Upper lobe of right lung (tissue), 1 donor: ENCODE results near the gene APMAP. TPM values are rescaled to one million over a fixed set of nuclear protein-coding genes. Genes with fewer than 3 reads are reported as not detected.

Source experiments
- ATAC-seq: fragments of 200-7000 bp; cut with Tn5 transposase; one replicate; pipeline ENCODE4 v1.9.1; 2020; ENCODE audit warnings: mild to moderate bottlenecking, moderate library complexity
- DNase-seq: peaks from one replicate; pipeline ENCODE4 v3.0.0-alpha.2; 2020
- H3K27ac ChIP-seq: fragments of 200-600 bp; one replicate; pipeline ENCODE4 v1.8.0; 2022
- H3K27me3 ChIP-seq: fragments of 200-600 bp; one replicate; pipeline ENCODE4 v1.8.0; 2022; ENCODE audit warnings: mild to moderate bottlenecking
- H3K36me3 ChIP-seq: fragments of 200-600 bp; one replicate; pipeline ENCODE4 v1.8.0; 2022
- H3K4me1 ChIP-seq: fragments of 200-600 bp; one replicate; pipeline ENCODE4 v1.8.0; 2022
- H3K4me3 ChIP-seq: fragments of 200-600 bp; one replicate; pipeline ENCODE4 v1.8.0; 2022; ENCODE audit warnings: mild to moderate bottlenecking
- H3K9me3 ChIP-seq: fragments of 200-600 bp; one replicate; pipeline ENCODE4 v1.8.0; 2022
- CTCF ChIP-seq: fragments of 200-600 bp; IDR thresholded peaks from one replicate; pipeline ENCODE4 v1.8.0; 2022; ENCODE audit warnings: antibody characterized with exemption
- intact Hi-C: fragments of 100-400 bp; cut with DNase I; formaldehyde crosslinking; loops from one replicate; pipeline ENCODE4 v1.11.0; 2022
- total RNA-seq: library from RNA; stranded (reverse); fragmentation: NEBNext Ultra II Directional; extraction: Animal tissue kit (Norgen Biotek cat#: 25700); gene quantifications from one replicate; pipeline ENCODE4 v1.2.1, GENCODE V29; 2021
- donor health status: DM: no; HTN: yes; CAD: no; lungs with severe emphysema.

APMAP gene
- total RNA-seq, 1 donor from 2014 or later: 73.5 TPM

GRCh38 chr20:25022680-25023079 is 30.1 kb upstream of the APMAP start:
- Histone ChIP-seq H3K27ac (no peak overlapping the region), H3K27me3 (no peaks in the 10 kb centered on the region), H3K4me1 (peaks cover 11% of the 10 kb centered on the region), H3K4me3 (no peak overlapping the region), H3K36me3 (peaks cover 20% of the 10 kb centered on the region), H3K9me3 (no peaks in the 10 kb centered on the region)
- DNase-seq (peak; percentile 89), ATAC-seq (peak; percentile 80)
- intact Hi-C loops: no loop called here
- no peak for TF ChIP-seq CTCF

- no peak overlapping the region for H3K27ac ChIP-seq
- no peak overlapping the region for H3K4me3 ChIP-seq
- ATAC-seq (no peak), DNase-seq (peak; percentile 38)
- peaks cover 14% of the 10 kb centered on the region for H3K4me1 ChIP-seq
- TF ChIP-seq CTCF: no peak
- H3K27me3 ChIP-seq: no peaks in the 10 kb centered on the region
- H3K9me3 ChIP-seq: no peaks in the 10 kb centered on the region
- H3K36me3 ChIP-seq: peaks cover 22% of the 10 kb centered on the region
- intact Hi-C loops: no loop called here
Measured at GRCh38 chr20:25021336-25021735, 28.8 kb upstream of the APMAP start.

- Histone ChIP-seq H3K9me3 (no peaks in the 10 kb centered on the region), H3K27me3 (no peaks in the 10 kb centered on the region), H3K27ac (no peak overlapping the region), H3K4me3 (no peak overlapping the region), H3K4me1 (peaks cover 14% of the 10 kb centered on the region), H3K36me3 (peaks cover 26% of the 10 kb centered on the region)
- ATAC-seq: no peak
- peak; percentile 60 for DNase-seq
- no peak for TF ChIP-seq CTCF
- intact Hi-C loops: no loop called here
Measured at GRCh38 chr20:25020901-25021301, 28.4 kb upstream of the APMAP start.

GRCh38 chr20:25020345-25020744 is 27.8 kb upstream of the APMAP start:
- Histone ChIP-seq H3K27ac (no peak overlapping the region), H3K4me3 (no peak overlapping the region), H3K36me3 (peaks cover 30% of the 10 kb centered on the region), H3K9me3 (no peaks in the 10 kb centered on the region), H3K27me3 (no peaks in the 10 kb centered on the region), H3K4me1 (peaks cover 14% of the 10 kb centered on the region)
- intact Hi-C loops: no loop called here
- peak; percentile 29 for DNase-seq
- no peak for ATAC-seq
- TF ChIP-seq CTCF: no peak

GRCh38 chr20:25019381-25020155 is 27.0 kb upstream of the APMAP start:
- H3K4me3 ChIP-seq: no peak overlapping the region
- peaks cover 36% of the 10 kb centered on the region for H3K36me3 ChIP-seq
- H3K9me3 ChIP-seq: no peaks in the 10 kb centered on the region
- DNase-seq: peak; percentile 63
- ATAC-seq: peak; percentile 20
- TF ChIP-seq CTCF: no peak
- no peaks in the 10 kb centered on the region for H3K27me3 ChIP-seq
- peaks cover 14% of the 10 kb centered on the region for H3K4me1 ChIP-seq
- no peak overlapping the region for H3K27ac ChIP-seq
- intact Hi-C loops: no loop called here
